H1 (cell line): Measurements from ENCODE around the gene MYG1. TPM values are rescaled to one million over a fixed set of nuclear protein-coding genes. Genes with fewer than 3 reads are reported as not detected.

Experiments used
- CTCF ChIA-PET: fragments of 300-600 bp; sonication (Branson Sonifier 250); formaldehyde crosslinking; loops from one replicate; lab custom pipeline; 2021; ENCODE audit not compliant: partially characterized antibody; lab: Charles Lee
- POLR2A ChIA-PET: fragments of 300-600 bp; sonication (Branson Sonifier 250); formaldehyde crosslinking; loops from one replicate; lab custom pipeline; 2021; ENCODE audit warnings: inconsistent platforms; ENCODE audit not compliant: partially characterized antibody; lab: Charles Lee
- DNase-seq, 2 experiments: peaks; one replicate each; pipeline versions ENCODE4 v3.0.0 to v3.0.0-alpha.2; 2010 to 2022; ENCODE audit warnings: low spot score in 2 of 2, low read depth in 1 of 2, mixed read lengths in 1 of 2
- FAIRE-seq: peaks from 2 replicates; lab custom pipeline; 2011; peaks lifted over from hg19 to GRCh38; lab: Jason Lieb, UNC
- H2AFZ ChIP-seq: 2 replicates; pipeline ENCODE4 v1.8.1; 2012; ENCODE audit warnings: low read length, inconsistent platforms
- H2AK5ac ChIP-seq: 2 replicates; pipeline ENCODE4 v1.6.1; 2013; ENCODE audit warnings: low read depth, low read length
- H2BK120ac ChIP-seq: replicated peaks from 2 replicates; pipeline ENCODE3; 2013; ENCODE audit warnings: low read depth, low read length, inconsistent platforms
- H2BK12ac ChIP-seq: 2 replicates; pipeline ENCODE4 v1.6.1; 2013; ENCODE audit warnings: low read depth, low read length
- H2BK15ac ChIP-seq: 2 replicates; pipeline ENCODE4 v1.6.1; 2013; ENCODE audit warnings: low read length
- H2BK20ac ChIP-seq: 2 replicates; pipeline ENCODE4 v1.6.1; 2013; ENCODE audit warnings: low read length
- H2BK5ac ChIP-seq: 2 replicates; pipeline ENCODE4 v1.6.1; 2013; ENCODE audit warnings: low read depth, low read length
- H3K14ac ChIP-seq: 2 replicates; pipeline ENCODE4 v1.6.1; 2013; ENCODE audit warnings: inconsistent platforms; ENCODE audit not compliant: insufficient read length
- H3K18ac ChIP-seq: 2 replicates; pipeline ENCODE4 v1.6.1; 2013; ENCODE audit warnings: low read length; ENCODE audit errors: extremely low read depth
- H3K23ac ChIP-seq: 2 replicates; pipeline ENCODE4 v1.6.1; 2013; ENCODE audit warnings: inconsistent platforms; ENCODE audit not compliant: insufficient read length
- H3K23me2 ChIP-seq: 2 replicates; pipeline ENCODE4 v1.6.1; 2013; ENCODE audit warnings: low read depth, low read length
- H3K27ac ChIP-seq: 2 replicates; pipeline ENCODE4 v1.6.1; 2011; ENCODE audit warnings: low read depth, low read length, inconsistent platforms
- H3K27me3 ChIP-seq, 4 experiments: replicated peaks in 1 of 4; 1 replicate in 1 of 4; 2 replicates in 3 of 4; pipeline versions ENCODE4 v1.6.1 to v1.8.1; 2011 to 2013; ENCODE audit warnings: low read length in 3 of 4, mild to moderate bottlenecking in 3 of 4, inconsistent platforms in 2 of 4, mixed read lengths in 2 of 4, moderate library complexity in 1 of 4; ENCODE audit not compliant: control insufficient read depth in 3 of 4, insufficient read depth in 3 of 4; ENCODE audit errors: extremely low read depth in 1 of 4
- H3K36me3 ChIP-seq, 4 experiments: 2 replicates each; pipeline versions ENCODE4 v1.6.1 to v1.8.1; 2011 to 2013; ENCODE audit warnings: mild to moderate bottlenecking in 4 of 4, low read length in 3 of 4, moderate library complexity in 2 of 4, control low read depth in 1 of 4, inconsistent platforms in 1 of 4; ENCODE audit not compliant: insufficient read depth in 4 of 4, control insufficient read depth in 2 of 4
- H3K4ac ChIP-seq: replicated peaks from 2 replicates; pipeline ENCODE3; 2013; ENCODE audit warnings: low read length, low read depth, mixed read lengths, inconsistent platforms; ENCODE audit not compliant: insufficient read length
- H3K4me1 ChIP-seq, 4 experiments: replicated peaks in 1 of 4; 1 replicate in 1 of 4; 2 replicates in 3 of 4; pipeline versions ENCODE4 v1.6.1 to v1.8.1; 2011 to 2013; ENCODE audit warnings: low read length in 3 of 4, inconsistent platforms in 2 of 4, mixed read lengths in 1 of 4; ENCODE audit not compliant: insufficient read depth in 4 of 4, control insufficient read depth in 3 of 4
- H3K4me2 ChIP-seq, 2 experiments: 2 replicates each; pipeline versions ENCODE4 v1.6.1 to v1.8.1; 2011 to 2013; ENCODE audit warnings: low read depth in 2 of 2, low read length in 2 of 2, control low read depth in 1 of 2, inconsistent platforms in 1 of 2, mild to moderate bottlenecking in 1 of 2; ENCODE audit not compliant: insufficient read depth in 1 of 2
- H3K4me3 ChIP-seq, 4 experiments: fragments of 200-600, 300-600 bp in 1 of 4; sonication (generic), shearing (Covaris generic), sonication (Bioruptor Twin) in 1 of 4; 2 replicates each; pipeline versions ENCODE4 v1.5.1 to v1.8.1; 2011 to 2016; ENCODE audit warnings: low read length in 4 of 4, low read depth in 3 of 4, control low read depth in 2 of 4, inconsistent platforms in 2 of 4, mild to moderate bottlenecking in 2 of 4, mixed read lengths in 1 of 4, moderate library complexity in 1 of 4; ENCODE audit not compliant: insufficient read depth in 2 of 4; ENCODE audit errors: extremely low read depth in 1 of 4
- H3K56ac ChIP-seq: replicated peaks from 2 replicates; pipeline ENCODE3; 2013; ENCODE audit warnings: low read depth, mild to moderate bottlenecking, mixed read lengths, low read length, inconsistent platforms; ENCODE audit not compliant: insufficient read length
- H3K79me1 ChIP-seq: 2 replicates; pipeline ENCODE4 v1.6.1; 2013; ENCODE audit warnings: low read depth, low read length, control low read depth
- H3K79me2 ChIP-seq, 2 experiments: 2 replicates each; pipeline versions ENCODE4 v1.6.1 to v1.8.1; 2012 to 2013; ENCODE audit warnings: low read length in 2 of 2, mild to moderate bottlenecking in 2 of 2, inconsistent platforms in 1 of 2; ENCODE audit not compliant: insufficient read depth in 2 of 2, control insufficient read depth in 1 of 2
- H3K9ac ChIP-seq, 4 experiments: replicated peaks in 1 of 4; 1 replicate in 1 of 4; 2 replicates in 3 of 4; pipeline versions ENCODE4 v1.6.1 to v1.8.1; 2011 to 2013; ENCODE audit warnings: low read depth in 3 of 4, low read length in 3 of 4, control low read depth in 2 of 4, mild to moderate bottlenecking in 2 of 4, moderate library complexity in 2 of 4, inconsistent platforms in 1 of 4; ENCODE audit errors: extremely low read depth in 1 of 4
- H3K9me3 ChIP-seq, 2 experiments: 2 replicates each; pipeline versions ENCODE4 v1.6.1 to v1.8.1; 2012 to 2013; ENCODE audit warnings: mild to moderate bottlenecking in 2 of 2, moderate library complexity in 2 of 2, control low read depth in 1 of 2, inconsistent platforms in 1 of 2, low read depth in 1 of 2, low read length in 1 of 2, mixed read lengths in 1 of 2; ENCODE audit not compliant: insufficient read depth in 2 of 2
- H4K20me1 ChIP-seq, 2 experiments: replicated peaks in 1 of 2; 2 replicates each; pipeline versions ENCODE3 to v1.8.1; 2011 to 2013; ENCODE audit warnings: inconsistent platforms in 2 of 2, low read length in 2 of 2, mild to moderate bottlenecking in 1 of 2; ENCODE audit not compliant: insufficient read depth in 2 of 2, control insufficient read depth in 1 of 2
- H4K5ac ChIP-seq: 2 replicates; pipeline ENCODE4 v1.6.1; 2013; ENCODE audit warnings: low read length, low read depth, mixed read lengths, inconsistent platforms; ENCODE audit not compliant: insufficient read length
- H4K8ac ChIP-seq: 2 replicates; pipeline ENCODE4 v1.8.0; 2013; ENCODE audit warnings: mild to moderate bottlenecking, moderate library complexity, low read length, inconsistent platforms; ENCODE audit not compliant: insufficient read depth; ENCODE audit errors: extremely low read depth
- H4K91ac ChIP-seq: replicated peaks from 2 replicates; pipeline ENCODE3; 2013; ENCODE audit warnings: low read length, mixed read lengths, inconsistent platforms; ENCODE audit not compliant: insufficient read length
- BRCA1 ChIP-seq: IDR thresholded peaks from 2 replicates; pipeline ENCODE4 v1.6.1; 2012; ENCODE audit warnings: low read depth, low read length, improper control_type of control experiment
- CBX5 ChIP-seq: fragments of 300-800, 300-1000 bp; sonication (generic); IDR thresholded peaks from 2 replicates; pipeline ENCODE4 v1.7.1; 2016; ENCODE audit warnings: antibody characterized with exemption, low read length, low read depth
- KDM5A ChIP-seq: fragments of 200-600 bp; IDR thresholded peaks from 2 replicates; pipeline ENCODE4 v1.7.1; 2012; ENCODE audit warnings: mild to moderate bottlenecking, low read length, inconsistent platforms, mixed read lengths
- WGBS, 2 experiments: shearing (Covaris generic) in 1 of 2; methylation state at CpG; one replicate each; pipeline versions ENCODE4 v1.1.6 to v1.1.7; 2013 to 2015; ENCODE audit warnings: low lambda C conversion rate in 2 of 2, mixed read lengths in 2 of 2, inconsistent platforms in 1 of 2, low coverage in 1 of 2, missing lambda C conversion rate in 1 of 2; ENCODE audit not compliant: insufficient replicate concordance in 2 of 2, insufficient coverage in 1 of 2, insufficient read length in 1 of 2; ENCODE audit errors: extremely low coverage in 1 of 2, missing lambda C conversion rate in 1 of 2; 5-methylcytosine and 5-hydroxymethylcytosine counted together
- polyA plus RNA-seq, 7 experiments: library from polyadenylated mRNA; depleted of rRNA in 3 of 7; stranded (reverse) in 5 of 7; unstranded in 2 of 7; fragments of >200 nt in 5 of 7; fragments of 200-250 nt in 2 of 7; gene quantifications; 1 replicate in 5 of 7; 2 replicates in 1 of 7; 4 replicates in 1 of 7; pipeline versions ENCODE4 v1.2.1 to v1.2.3, GENCODE V29; 2011 to 2013; ENCODE audit warnings: missing spikeins in 2 of 7, mixed read lengths in 2 of 7
- total RNA-seq: library from RNA; stranded (reverse); fragmentation: NEBNext Ultra II Directional; extraction: Animal tissue kit (Norgen Biotek cat#: 25700); gene quantifications from 2 replicates; pipeline ENCODE4 v1.2.1, GENCODE V29; 2021

Gene MYG1
- total and polyA plus RNA-seq, 2 of the 8 experiments (the other 6 are each of a cell fraction or from before 2014, with no cell fraction given) = 83.3 to 104 TPM

GRCh38 chr12:53338017-53338416, 38.5 kb downstream of the MYG1 start:
- FAIRE-seq = no peak
- WGBS, 2 experiments = 63% methylated on average over 11 of the region's 11 CpGs; no CpG with 5 or more reads in 1 of the 2 experiments
- no peak overlapping the region for H3K23ac ChIP-seq
- H3K4me3 ChIP-seq = no peak overlapping the region
- peak overlapping the region; percentile 3 for H4K91ac ChIP-seq
- no peaks in the 10 kb centered on the region for H4K20me1 ChIP-seq
- 0 out of 2 replicates have a peak, but pooled peaks cover 4% of the 10 kb centered on the region for H3K23me2 ChIP-seq
- H3K9me3 ChIP-seq = no peaks in the 10 kb centered on the region
- H2AFZ ChIP-seq = no peak overlapping the region
- no peak overlapping the region for H3K4ac ChIP-seq
- POLR2A ChIA-PET = interaction anchor here (1.0 kb wide), 1 partner anchor 76 kb away, joined by 3 read pairs; no protein-coding TSS in a partner anchor
- DNase-seq = no peak
- H3K14ac ChIP-seq = no peak overlapping the region
- H4K5ac ChIP-seq = no peak overlapping the region
- H3K9ac ChIP-seq = no peak overlapping the region
- no peak overlapping the region for H2BK15ac ChIP-seq
- no peak overlapping the region; the same call in 1 of the 2 replicates for H4K8ac ChIP-seq
- H3K27ac ChIP-seq = no peak overlapping the region
- peaks cover 0 to 22% (median 1%) of the 10 kb centered on the region in 4 experiments; a peak in 4 of 7 replicates for H3K4me1 ChIP-seq
- no peaks in the 10 kb centered on the region for H3K79me1 ChIP-seq
- no peak overlapping the region for H2BK20ac ChIP-seq
- no peak overlapping the region for H2BK120ac ChIP-seq
- H2BK12ac ChIP-seq = no peak overlapping the region
- H3K27me3 ChIP-seq = peaks cover 0 to 12% (median 5%) of the 10 kb centered on the region in 4 experiments; a peak in 3 of 7 replicates
- no peak overlapping the region for H3K56ac ChIP-seq
- no peak overlapping the region for H2BK5ac ChIP-seq
- H3K36me3 ChIP-seq = no peaks in the 10 kb centered on the region
- no peak overlapping the region for H3K18ac ChIP-seq
- 0 out of 4 replicates have a peak overlapping the region, but pooled peaks of 1 of the 2 experiments have one; percentile 11 for H3K4me2 ChIP-seq
- no peak overlapping the region for H2AK5ac ChIP-seq
- H3K79me2 ChIP-seq = no peaks in the 10 kb centered on the region
- CTCF ChIA-PET = interaction anchor here (1.2 to 21.2 kb wide), 3 partner anchors 11 to 14 kb away, joined by 6 to 381 read pairs (median 7); no protein-coding TSS in a partner anchor
- no peak for TF ChIP-seq KDM5A
- no peak for TF ChIP-seq CBX5
- TF ChIP-seq BRCA1 = no peak
